ENCODE results near the gene JTB.

- TF ChIP-seq CTCF (IDR thresholded peaks at IDR 0.05) (no peak), EZH2 (IDR thresholded peaks at IDR 0.05; ENCODE audit: borderline replicate concordance, insufficient read depth, low read depth, low read length, poor library complexity, severe bottlenecking) (no peak)
Measured at GRCh38 chr1:153995640-153996039, 18.2 kb upstream of the JTB start.
